SK-N-SH (cell line): ENCODE results near the gene YAP1. TPM values are rescaled to one million over a fixed set of nuclear protein-coding genes. Genes with fewer than 3 reads are reported as not detected.

Source experiments
- CTCF ChIA-PET: fragments of 300-600, 350-600 bp; formaldehyde crosslinking; extraction: SDS; loops from one replicate; lab custom pipeline; 2021; lab: Yijun Ruan, JAX
- POLR2A ChIA-PET: fragments of 350-600 bp; sonication (Branson Sonifier 250); formaldehyde crosslinking; extraction: SDS; loops from one replicate; lab custom pipeline; 2020; ENCODE audit warnings: antibody characterized with exemption, inconsistent platforms; lab: Yijun Ruan, JAX
- DNase-seq: peaks from one replicate; pipeline ENCODE4 v3.0.0; 2012
- H2AFZ ChIP-seq: fragments of 200-600 bp; sonication (generic); 2 replicates; pipeline ENCODE4 v1.8.1; 2016; ENCODE audit warnings: antibody characterized with exemption, mild to moderate bottlenecking, low read depth
- H3F3A ChIP-seq: fragments of 200-600 bp; sonication (generic); replicated peaks from 2 replicates; pipeline ENCODE3; 2016; ENCODE audit warnings: antibody characterized with exemption, mild to moderate bottlenecking; ENCODE audit not compliant: insufficient read depth
- H3K27ac ChIP-seq, 2 experiments: fragments of 200-500 bp in 1 of 2; fragments of 200-600 bp in 1 of 2; sonication (Bioruptor generic) in 1 of 2; sonication (generic), shearing (Covaris generic) in 1 of 2; 2 replicates each; pipeline versions ENCODE4 v1.5.1 to v1.6.1; 2014 to 2016; ENCODE audit warnings: low read depth in 2 of 2, inconsistent platforms in 1 of 2, low read length in 1 of 2, mild to moderate bottlenecking in 1 of 2, mixed read lengths in 1 of 2
- H3K27me3 ChIP-seq: fragments of 200-600 bp; sonication (generic), shearing (Covaris generic); 2 replicates; pipeline ENCODE4 v1.6.1; 2016; ENCODE audit warnings: mixed run types; ENCODE audit not compliant: insufficient read depth
- H3K36me3 ChIP-seq, 2 experiments: fragments of 200-500 bp in 1 of 2; fragments of 200-600 bp in 1 of 2; sonication (Bioruptor generic) in 1 of 2; sonication (generic) in 1 of 2; replicated peaks in 1 of 2; 2 replicates each; pipeline versions ENCODE3 to v1.5.1; 2014 to 2016; ENCODE audit warnings: low read length in 1 of 2, mild to moderate bottlenecking in 1 of 2; ENCODE audit not compliant: insufficient read depth in 2 of 2, control insufficient read depth in 1 of 2
- H3K4me1 ChIP-seq, 2 experiments: fragments of 200-500 bp in 1 of 2; fragments of 200-600 bp in 1 of 2; sonication (Bioruptor generic) in 1 of 2; sonication (generic), shearing (Covaris generic) in 1 of 2; 2 replicates each; pipeline versions ENCODE4 v1.5.1 to v1.6.1; 2014 to 2016; ENCODE audit warnings: low read depth in 1 of 2, low read length in 1 of 2, mixed run types in 1 of 2; ENCODE audit not compliant: insufficient read depth in 2 of 2, control insufficient read depth in 1 of 2
- H3K4me2 ChIP-seq: fragments of 200-600 bp; sonication (generic), shearing (Covaris generic); 2 replicates; pipeline ENCODE4 v1.6.1; 2017; ENCODE audit warnings: mixed run types
- H3K4me3 ChIP-seq, 2 experiments: fragments of 200-500 bp in 1 of 2; fragments of 200-600 bp in 1 of 2; sonication (Bioruptor generic) in 1 of 2; sonication (generic), shearing (Covaris generic) in 1 of 2; 2 replicates each; pipeline versions ENCODE4 v1.5.1 to v1.8.1; 2014 to 2016; ENCODE audit warnings: low read depth in 2 of 2, inconsistent platforms in 1 of 2, low read length in 1 of 2, mild to moderate bottlenecking in 1 of 2, mixed read lengths in 1 of 2, moderate library complexity in 1 of 2
- H3K79me2 ChIP-seq: fragments of 200-600 bp; sonication (generic); 2 replicates; pipeline ENCODE4 v1.8.1; 2017; ENCODE audit warnings: mild to moderate bottlenecking; ENCODE audit not compliant: insufficient read depth
- H3K9ac ChIP-seq: fragments of 200-600 bp; sonication (generic); 2 replicates; pipeline ENCODE4 v1.6.1; 2017; ENCODE audit warnings: mixed run types
- H3K9me2 ChIP-seq: fragments of 200-600 bp; sonication (generic); 2 replicates; pipeline ENCODE4 v1.6.1; 2017; ENCODE audit warnings: mixed run types
- H3K9me3 ChIP-seq: fragments of 200-600 bp; sonication (generic); 2 replicates; pipeline ENCODE4 v1.6.1; 2017; ENCODE audit warnings: mixed run types, mild to moderate bottlenecking, moderate library complexity
- H4K20me1 ChIP-seq: fragments of 200-600 bp; sonication (generic); 2 replicates; pipeline ENCODE4 v1.6.1; 2017; ENCODE audit warnings: mild to moderate bottlenecking, mixed run types; ENCODE audit not compliant: insufficient read depth
- CHD2 ChIP-seq: fragments of 150-350 bp; IDR thresholded peaks from 2 replicates; pipeline ENCODE4 v1.6.1; 2018; ENCODE audit warnings: low read length; ENCODE audit not compliant: partially characterized antibody
- ELF1 ChIP-seq: IDR thresholded peaks from 2 replicates; pipeline ENCODE4 v1.4.0; 2012
- EP300 ChIP-seq, 2 experiments: IDR thresholded peaks; 2 replicates each; pipeline versions ENCODE4 v1.4.0 to v1.6.1; 2012; ENCODE audit warnings: borderline replicate concordance in 1 of 2, low read depth in 1 of 2, low read length in 1 of 2
- EZH2phosphoT487 ChIP-seq: fragments of 200-600 bp; sonication (generic); IDR thresholded peaks from 2 replicates; pipeline ENCODE4 v1.6.1; 2017; ENCODE audit warnings: low read depth, mixed run types, mild to moderate bottlenecking, antibody characterized with exemption, moderate library complexity, borderline replicate concordance
- FOSL2 ChIP-seq: IDR thresholded peaks from 2 replicates; pipeline ENCODE4 v1.4.0; 2012; ENCODE audit warnings: low read depth, mild to moderate bottlenecking, moderate library complexity, borderline replicate concordance
- GATA2 ChIP-seq: sonication (generic); formaldehyde crosslinking; IDR thresholded peaks from 2 replicates; pipeline ENCODE4 v1.5.0; 2020; ENCODE audit warnings: mild to moderate bottlenecking, missing genetic modification reagents
- MEF2A ChIP-seq: IDR thresholded peaks from 2 replicates; pipeline ENCODE4 v1.4.0; 2012; ENCODE audit warnings: low read depth, borderline replicate concordance
- MXI1 ChIP-seq: IDR thresholded peaks from 2 replicates; pipeline ENCODE4 v1.6.1; 2012; ENCODE audit warnings: mild to moderate bottlenecking, low read depth, low read length, improper control_type of control experiment
- NFIC ChIP-seq: IDR thresholded peaks from 2 replicates; pipeline ENCODE4 v1.4.0; 2012; ENCODE audit warnings: borderline replicate concordance
- PBX3 ChIP-seq: IDR thresholded peaks from 2 replicates; pipeline ENCODE4; 2012
- POLR2AphosphoS5 ChIP-seq: IDR thresholded peaks from 2 replicates; pipeline ENCODE4 v1.6.1; 2012; ENCODE audit warnings: low read depth, low read length
- RAD21 ChIP-seq: IDR thresholded peaks from 2 replicates; pipeline ENCODE4 v1.6.1; 2012; ENCODE audit warnings: mild to moderate bottlenecking, low read length
- RCOR1 ChIP-seq: fragments of 150-350 bp; IDR thresholded peaks from 2 replicates; pipeline ENCODE4 v1.6.1; 2017; ENCODE audit warnings: antibody characterized with exemption, low read length
- RXRA ChIP-seq: IDR thresholded peaks from 2 replicates; pipeline ENCODE4 v1.4.0; 2012; ENCODE audit warnings: low read depth, mild to moderate bottlenecking, borderline replicate concordance
- SIN3A ChIP-seq: IDR thresholded peaks from 2 replicates; pipeline ENCODE4 v1.6.1; 2012; ENCODE audit warnings: low read depth, mild to moderate bottlenecking, low read length, moderate library complexity, borderline replicate concordance
- TCF12 ChIP-seq: IDR thresholded peaks from 2 replicates; pipeline ENCODE4 v1.4.0; 2012
- TEAD4 ChIP-seq: IDR thresholded peaks from 2 replicates; pipeline ENCODE4 v1.4.0; 2012; ENCODE audit warnings: mild to moderate bottlenecking, borderline replicate concordance; ENCODE audit not compliant: insufficient read depth
- WGBS: methylation state at CpG from one replicate; pipeline ENCODE4 v1.1.6; 2017; ENCODE audit warnings: low lambda C conversion rate; 5-methylcytosine and 5-hydroxymethylcytosine counted together
- polyA plus RNA-seq, 3 experiments: library from polyadenylated mRNA; depleted of rRNA; stranded (reverse); fragments of >200 nt; gene quantifications; 2 replicates each; pipeline ENCODE4 v1.2.3, GENCODE V29; 2012
- TF ChIP-seq, protein P1 (sequence below): IDR thresholded peaks from 2 replicates; pipeline ENCODE4 v1.4.0; 2012; ENCODE audit warnings: low read depth
- TF ChIP-seq, protein P2 (sequence below): IDR thresholded peaks from 2 replicates; pipeline ENCODE4 v1.6.1; 2012; ENCODE audit warnings: mild to moderate bottlenecking, low read depth, low read length, moderate library complexity

The YAP1 gene
- polyA plus RNA-seq, 1 of the 3 experiments (the other 2 are of a cell fraction) = 53.2 TPM

- Histone ChIP-seq H3F3A (peaks cover 53% of the 10 kb centered on the region), H3K4me1 (peaks cover 0 to 17% of the 10 kb centered on the region in 2 experiments; a peak in 1 of 4 replicates), H3K9me3 (no peaks in the 10 kb centered on the region), H3K27ac (peak overlapping the region in 1 of 2 experiments; percentile 92; a peak in 2 of 4 replicates), H3K79me2 (peaks cover 77% of the 10 kb centered on the region), H3K27me3 (no peaks in the 10 kb centered on the region), H3K4me3 (no peak overlapping the region), H3K36me3 (peaks cover 0 to 49% of the 10 kb centered on the region in 2 experiments), H3K4me2 (no peak overlapping the region), H3K9me2 (no peaks in the 10 kb centered on the region), H4K20me1 (no peaks in the 10 kb centered on the region), H2AFZ (no peak overlapping the region), H3K9ac (no peak overlapping the region)
- CTCF ChIA-PET = interaction anchor here (0.6 kb wide), 1 partner anchor 430 kb away, joined by 3 read pairs; no protein-coding TSS in a partner anchor
- POLR2A ChIA-PET = no interaction called here
- TF ChIP-seq, protein P1, sequence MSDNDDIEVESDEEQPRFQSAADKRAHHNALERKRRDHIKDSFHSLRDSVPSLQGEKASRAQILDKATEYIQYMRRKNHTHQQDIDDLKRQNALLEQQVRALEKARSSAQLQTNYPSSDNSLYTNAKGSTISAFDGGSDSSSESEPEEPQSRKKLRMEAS = no peak
- no peak for TF ChIP-seq POLR2AphosphoS5
- TF ChIP-seq RXRA = no peak
- no peak for TF ChIP-seq ELF1
- no peak for TF ChIP-seq PBX3
- TF ChIP-seq RAD21 = no peak
- TF ChIP-seq CHD2 = no peak
- TF ChIP-seq NFIC = no peak
- no peak for TF ChIP-seq RCOR1
- TF ChIP-seq TEAD4 = no peak
- TF ChIP-seq MXI1 = no peak
- TF ChIP-seq MEF2A = no peak
- no peak for TF ChIP-seq SIN3A
- DNase-seq = no peak
- WGBS = 30% methylated on average over 2 of the region's 2 CpGs
Measured at GRCh38 chr11:102177126-102177525, 66.9 kb downstream of the YAP1 start.

DNA sequence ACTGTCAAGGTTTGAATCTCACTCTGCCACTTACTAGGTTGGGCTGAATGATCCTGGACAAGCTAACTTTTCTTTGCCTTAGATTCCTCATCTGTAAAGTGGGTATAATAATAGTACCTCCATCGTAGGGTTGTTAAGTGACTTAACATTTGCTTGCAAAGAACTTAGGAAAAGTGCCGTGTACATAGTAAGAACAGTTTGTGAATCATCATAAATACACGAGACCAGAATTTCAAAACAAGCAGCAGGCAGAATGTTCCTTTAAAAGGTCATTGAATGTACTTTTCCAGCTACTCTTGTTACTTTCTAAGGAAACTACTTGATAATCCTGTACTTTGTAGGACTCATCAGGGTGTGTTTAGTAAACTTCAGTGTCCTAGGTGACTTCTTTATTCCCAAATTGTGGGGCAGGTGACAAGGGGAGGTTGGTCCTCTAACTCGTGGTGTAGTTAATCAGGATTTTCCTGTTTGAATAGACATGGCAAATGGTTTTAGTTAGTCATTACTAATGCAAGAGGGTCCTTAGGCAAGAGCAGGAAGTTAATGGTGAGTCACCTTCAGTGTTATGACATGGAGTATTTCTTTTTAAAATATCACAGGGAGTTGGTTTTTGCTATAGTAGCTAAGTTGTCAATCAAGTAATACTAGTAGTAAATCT, 67.9 kb downstream of the YAP1 start:
- Histone ChIP-seq H3K9ac (peak overlapping the region; percentile 16; the same call in 1 of the 2 replicates), H3K4me3 (no peak overlapping the region), H3F3A (peaks cover 53% of the 10 kb centered on the region), H2AFZ (no peak overlapping the region), H3K79me2 (peaks cover 81% of the 10 kb centered on the region), H3K27ac (peak overlapping the region; percentile 66 to 92; a peak in 3 of 4 replicates), H3K9me3 (no peaks in the 10 kb centered on the region), H3K4me2 (peak overlapping the region; percentile 29; the same call in 1 of the 2 replicates), H3K27me3 (no peaks in the 10 kb centered on the region), H4K20me1 (no peaks in the 10 kb centered on the region), H3K9me2 (no peaks in the 10 kb centered on the region), H3K4me1 (peaks cover 0 to 13% of the 10 kb centered on the region in 2 experiments; a peak in 1 of 4 replicates), H3K36me3 (peaks cover 2 to 56% of the 10 kb centered on the region in 2 experiments)
- ChIA-PET CTCF (no interaction called here), POLR2A (no interaction called here)
- peak; percentile 6 for DNase-seq
- 6% methylated on average over 4 of the region's 4 CpGs for WGBS
- no peak for TF ChIP-seq GATA2
- peak; percentile 88 for TF ChIP-seq PBX3
- TF ChIP-seq, protein P2, sequence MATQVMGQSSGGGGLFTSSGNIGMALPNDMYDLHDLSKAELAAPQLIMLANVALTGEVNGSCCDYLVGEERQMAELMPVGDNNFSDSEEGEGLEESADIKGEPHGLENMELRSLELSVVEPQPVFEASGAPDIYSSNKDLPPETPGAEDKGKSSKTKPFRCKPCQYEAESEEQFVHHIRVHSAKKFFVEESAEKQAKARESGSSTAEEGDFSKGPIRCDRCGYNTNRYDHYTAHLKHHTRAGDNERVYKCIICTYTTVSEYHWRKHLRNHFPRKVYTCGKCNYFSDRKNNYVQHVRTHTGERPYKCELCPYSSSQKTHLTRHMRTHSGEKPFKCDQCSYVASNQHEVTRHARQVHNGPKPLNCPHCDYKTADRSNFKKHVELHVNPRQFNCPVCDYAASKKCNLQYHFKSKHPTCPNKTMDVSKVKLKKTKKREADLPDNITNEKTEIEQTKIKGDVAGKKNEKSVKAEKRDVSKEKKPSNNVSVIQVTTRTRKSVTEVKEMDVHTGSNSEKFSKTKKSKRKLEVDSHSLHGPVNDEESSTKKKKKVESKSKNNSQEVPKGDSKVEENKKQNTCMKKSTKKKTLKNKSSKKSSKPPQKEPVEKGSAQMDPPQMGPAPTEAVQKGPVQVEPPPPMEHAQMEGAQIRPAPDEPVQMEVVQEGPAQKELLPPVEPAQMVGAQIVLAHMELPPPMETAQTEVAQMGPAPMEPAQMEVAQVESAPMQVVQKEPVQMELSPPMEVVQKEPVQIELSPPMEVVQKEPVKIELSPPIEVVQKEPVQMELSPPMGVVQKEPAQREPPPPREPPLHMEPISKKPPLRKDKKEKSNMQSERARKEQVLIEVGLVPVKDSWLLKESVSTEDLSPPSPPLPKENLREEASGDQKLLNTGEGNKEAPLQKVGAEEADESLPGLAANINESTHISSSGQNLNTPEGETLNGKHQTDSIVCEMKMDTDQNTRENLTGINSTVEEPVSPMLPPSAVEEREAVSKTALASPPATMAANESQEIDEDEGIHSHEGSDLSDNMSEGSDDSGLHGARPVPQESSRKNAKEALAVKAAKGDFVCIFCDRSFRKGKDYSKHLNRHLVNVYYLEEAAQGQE = no peak
- TF ChIP-seq ELF1 = no peak
- peak; percentile 88 for TF ChIP-seq TCF12
- TF ChIP-seq RCOR1 = no peak
- no peak for TF ChIP-seq EZH2phosphoT487
- peak in 1 of 2 experiments; percentile 42; a peak in 1 of 4 replicates for TF ChIP-seq EP300 (IDR thresholded peaks at IDR 0.05; ENCODE audit: borderline replicate concordance in 1 of 2, low read depth in 1 of 2, low read length in 1 of 2)
- no peak for TF ChIP-seq MXI1
- 0 out of 2 replicates have a peak, but pooled peaks have one; percentile 21 for TF ChIP-seq TEAD4
- TF ChIP-seq FOSL2 = peak; percentile 91
